Effector memory CD4-positive, alpha-beta T cell (primary cell): ENCODE data around the gene CREB5.

Experiments
- DNase-seq, 3 donors: peaks; one replicate each; pipeline ENCODE4 v3.0.0-alpha.2; 2020
- H3K27ac ChIP-seq: 2 replicates; pipeline ENCODE4 v1.7.0; 2013; ENCODE audit warnings: mild to moderate bottlenecking, low read length, moderate library complexity; ENCODE audit not compliant: insufficient read depth, poor library complexity, severe bottlenecking
- H3K27me3 ChIP-seq: replicated peaks from 2 replicates; pipeline ENCODE4 v1.7.0; 2013; ENCODE audit warnings: mild to moderate bottlenecking, low read length; ENCODE audit not compliant: insufficient read depth, control insufficient read depth, poor library complexity, severe bottlenecking
- H3K36me3 ChIP-seq: 2 replicates; pipeline ENCODE4 v1.7.0; 2013; ENCODE audit warnings: mild to moderate bottlenecking, low read length, moderate library complexity; ENCODE audit not compliant: control insufficient read depth, insufficient read depth
- H3K4me1 ChIP-seq: 2 replicates; pipeline ENCODE4 v1.7.0; 2013; ENCODE audit warnings: low read length, mild to moderate bottlenecking; ENCODE audit not compliant: control insufficient read depth, insufficient read depth, poor library complexity, severe bottlenecking
- H3K4me3 ChIP-seq: 2 replicates; pipeline ENCODE4 v1.7.0; 2013; ENCODE audit warnings: low read length, low read depth, mild to moderate bottlenecking; ENCODE audit not compliant: insufficient read depth, poor library complexity, severe bottlenecking
- H3K9me3 ChIP-seq: 2 replicates; pipeline ENCODE4 v1.7.0; 2013; ENCODE audit warnings: mild to moderate bottlenecking, low read length, moderate library complexity; ENCODE audit not compliant: control insufficient read depth

The CREB5 gene

GRCh38 chr7:28747854-28748253 is 335.5 kb downstream of the CREB5 start:
- no peak overlapping the region for H3K27ac ChIP-seq
- no peaks in the 10 kb centered on the region for H3K9me3 ChIP-seq
- no peak for DNase-seq
- H3K4me1 ChIP-seq: no peaks in the 10 kb centered on the region
- no peaks in the 10 kb centered on the region for H3K27me3 ChIP-seq
- no peaks in the 10 kb centered on the region for H3K36me3 ChIP-seq
- no peak overlapping the region for H3K4me3 ChIP-seq

GRCh38 chr7:28748346-28748745 is 336.0 kb downstream of the CREB5 start:
- Histone ChIP-seq H3K4me3 (no peak overlapping the region), H3K4me1 (no peaks in the 10 kb centered on the region), H3K27me3 (no peaks in the 10 kb centered on the region), H3K9me3 (no peaks in the 10 kb centered on the region), H3K27ac (no peak overlapping the region), H3K36me3 (no peaks in the 10 kb centered on the region)
- DNase-seq: no peak

- Histone ChIP-seq H3K27ac (no peak overlapping the region), H3K9me3 (no peaks in the 10 kb centered on the region), H3K36me3 (no peaks in the 10 kb centered on the region), H3K27me3 (no peaks in the 10 kb centered on the region), H3K4me1 (no peaks in the 10 kb centered on the region), H3K4me3 (no peak overlapping the region)
- DNase-seq: no peak
Observed at GRCh38 chr7:28748933-28749584, 336.7 kb downstream of the CREB5 start.

- Histone ChIP-seq H3K9me3 (no peaks in the 10 kb centered on the region), H3K27ac (no peak overlapping the region), H3K4me1 (no peaks in the 10 kb centered on the region), H3K4me3 (no peak overlapping the region), H3K36me3 (no peaks in the 10 kb centered on the region), H3K27me3 (no peaks in the 10 kb centered on the region)
- no peak for DNase-seq
Observed at GRCh38 chr7:28749638-28750037, 337.3 kb downstream of the CREB5 start.

- H3K9me3 ChIP-seq: no peaks in the 10 kb centered on the region
- no peaks in the 10 kb centered on the region for H3K4me1 ChIP-seq
- no peaks in the 10 kb centered on the region for H3K27me3 ChIP-seq
- no peak overlapping the region for H3K27ac ChIP-seq
- no peak for DNase-seq
- no peak overlapping the region for H3K4me3 ChIP-seq
- no peaks in the 10 kb centered on the region for H3K36me3 ChIP-seq
Observed at GRCh38 chr7:28750981-28751380, 338.7 kb downstream of the CREB5 start.

- no peaks in the 10 kb centered on the region for H3K36me3 ChIP-seq
- DNase-seq: no peak
- no peak overlapping the region for H3K27ac ChIP-seq
- no peaks in the 10 kb centered on the region for H3K4me1 ChIP-seq
- H3K9me3 ChIP-seq: no peaks in the 10 kb centered on the region
- H3K27me3 ChIP-seq: no peaks in the 10 kb centered on the region
- H3K4me3 ChIP-seq: no peak overlapping the region
Observed at GRCh38 chr7:28753613-28754012, 341.3 kb downstream of the CREB5 start.

GRCh38 chr7:28754027-28754426 is 341.7 kb downstream of the CREB5 start:
- no peaks in the 10 kb centered on the region for H3K4me1 ChIP-seq
- no peak overlapping the region for H3K27ac ChIP-seq
- H3K4me3 ChIP-seq: no peak overlapping the region
- H3K27me3 ChIP-seq: no peaks in the 10 kb centered on the region
- no peaks in the 10 kb centered on the region for H3K9me3 ChIP-seq
- no peaks in the 10 kb centered on the region for H3K36me3 ChIP-seq
- DNase-seq: no peak

- no peaks in the 10 kb centered on the region for H3K36me3 ChIP-seq
Observed at GRCh38 chr7:28754447-28754846, 342.1 kb downstream of the CREB5 start.

GRCh38 chr7:28755255-28755654 is 342.9 kb downstream of the CREB5 start:
- no peak for DNase-seq
- Histone ChIP-seq H3K4me1 (no peaks in the 10 kb centered on the region), H3K27me3 (no peaks in the 10 kb centered on the region), H3K27ac (no peak overlapping the region), H3K9me3 (no peaks in the 10 kb centered on the region), H3K4me3 (no peak overlapping the region), H3K36me3 (no peaks in the 10 kb centered on the region)

More at GRCh38 chr7:28754447-28754846, 342.1 kb downstream of the CREB5 start:
- no peaks in the 10 kb centered on the region for H3K9me3 ChIP-seq
- H3K27me3 ChIP-seq: no peaks in the 10 kb centered on the region
- H3K4me1 ChIP-seq: no peaks in the 10 kb centered on the region
- no peak overlapping the region for H3K27ac ChIP-seq
- no peak overlapping the region for H3K4me3 ChIP-seq
- no peak for DNase-seq

- DNase-seq: no peak
- no peaks in the 10 kb centered on the region for H3K4me1 ChIP-seq
- H3K27me3 ChIP-seq: no peaks in the 10 kb centered on the region
- H3K4me3 ChIP-seq: no peak overlapping the region
- no peaks in the 10 kb centered on the region for H3K36me3 ChIP-seq
- no peak overlapping the region for H3K27ac ChIP-seq
- H3K9me3 ChIP-seq: no peaks in the 10 kb centered on the region
Observed at GRCh38 chr7:28758186-28758585, 345.9 kb downstream of the CREB5 start.
